NCI-H510A (cell line): ENCODE measurements around the gene INSC.

Experiments used
- DNase-seq: peaks from one replicate; lab custom pipeline; 2025; lab: John Stamatoyannopoulos, UW

INSC gene

GRCh38 chr11:15216678-15217077 is 102.0 kb downstream of the INSC start:
- DNase-seq: no peak

GRCh38 chr11:15217416-15217815 is 102.7 kb downstream of the INSC start:
- no peak for DNase-seq

- DNase-seq: no peak
Observed at GRCh38 chr11:15222777-15223176, 108.1 kb downstream of the INSC start.

- no peak for DNase-seq
Observed at GRCh38 chr11:15223318-15223717, 108.6 kb downstream of the INSC start.

GRCh38 chr11:15224466-15224865 is 109.7 kb downstream of the INSC start:
- no peak for DNase-seq

- DNase-seq: no peak
Observed at GRCh38 chr11:15227011-15227410, 112.3 kb downstream of the INSC start.

- no peak for DNase-seq
Observed at GRCh38 chr11:15228331-15228849, 113.7 kb downstream of the INSC start.

- DNase-seq: no peak
Observed at GRCh38 chr11:15229069-15229468, 114.3 kb downstream of the INSC start.

GRCh38 chr11:15232496-15232895 is 117.8 kb downstream of the INSC start:
- DNase-seq: no peak

GRCh38 chr11:15233371-15234165 is 118.8 kb downstream of the INSC start:
- no peak for DNase-seq

- no peak for DNase-seq
Observed at GRCh38 chr11:15234796-15235195, 120.1 kb downstream of the INSC start.

GRCh38 chr11:15236559-15236958 is 121.8 kb downstream of the INSC start:
- DNase-seq: no peak

GRCh38 chr11:15238856-15239255 is 124.1 kb downstream of the INSC start:
- no peak for DNase-seq

- no peak for DNase-seq
Observed at GRCh38 chr11:15248749-15249148, 134.0 kb downstream of the INSC start.

GRCh38 chr11:15258433-15259165 is 143.9 kb downstream of the INSC start:
- no peak for DNase-seq

GRCh38 chr11:15266999-15267398 is 152.3 kb downstream of the INSC start:
- no peak for DNase-seq

GRCh38 chr11:15268598-15268997 is 153.9 kb downstream of the INSC start:
- no peak for DNase-seq

GRCh38 chr11:15275141-15275540 is 160.4 kb downstream of the INSC start:
- DNase-seq: no peak

GRCh38 chr11:15276621-15277020 is 161.9 kb downstream of the INSC start:
- DNase-seq: no peak

- DNase-seq: no peak
Observed at GRCh38 chr11:15278128-15278527, 163.4 kb downstream of the INSC start.

- no peak for DNase-seq
Observed at GRCh38 chr11:15280393-15280792, 165.7 kb downstream of the INSC start.

- no peak for DNase-seq
Observed at GRCh38 chr11:15282754-15283153, 168.0 kb downstream of the INSC start.

- no peak for DNase-seq
Observed at GRCh38 chr11:15286465-15286864, 171.7 kb downstream of the INSC start.
